GM19397 (cell line): ENCODE measurements around the gene LAMTOR4.

ENCODE experiments used
- ATAC-seq: cut with Tn5 transposase; IDR thresholded peaks from one replicate; pipeline ENCODE4 v1.9.1; 2021; ENCODE audit warnings: mild to moderate bottlenecking, moderate library complexity; ENCODE audit not compliant: unreplicated experiment

The LAMTOR4 gene

DNA sequence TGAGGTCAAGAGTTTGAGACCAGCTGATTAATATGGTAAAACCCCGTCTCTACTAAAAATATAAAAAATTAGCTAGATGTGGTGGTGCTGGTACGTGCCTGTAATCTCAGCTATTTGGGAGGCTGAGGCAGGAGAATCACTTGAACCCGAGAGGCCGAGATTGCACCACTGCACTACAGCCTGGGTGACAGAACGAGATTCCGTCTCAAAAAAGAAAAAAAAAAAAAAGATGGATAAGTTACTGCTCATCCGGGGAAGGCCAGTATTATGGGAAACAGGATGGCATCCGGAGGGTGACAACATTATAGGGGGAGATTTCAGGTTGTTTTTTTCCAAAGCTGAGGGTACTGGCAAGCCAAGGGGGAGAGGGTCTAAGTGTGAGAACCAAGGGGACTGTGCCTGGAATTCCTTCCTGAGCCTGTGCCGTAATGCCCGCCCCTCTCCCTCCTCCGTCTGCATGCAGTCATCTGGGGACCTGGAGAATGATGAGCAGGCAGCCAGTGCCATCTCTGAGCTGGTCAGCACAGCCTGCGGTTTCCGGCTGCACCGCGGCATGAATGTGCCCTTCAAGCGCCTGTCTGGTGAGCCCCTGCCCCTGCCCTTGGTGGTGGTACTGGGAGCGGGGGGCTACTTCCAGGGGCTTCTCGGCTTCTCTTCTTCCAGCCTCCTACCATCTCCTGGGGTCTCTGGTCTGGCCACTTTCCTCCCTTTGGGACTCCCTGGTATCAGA is 4.4 kb downstream of the LAMTOR4 start:
- ATAC-seq, result no peak

- ATAC-seq, result no peak
Observed at GRCh38 chr7:100153708-100154535, 5.2 kb downstream of the LAMTOR4 start.

DNA sequence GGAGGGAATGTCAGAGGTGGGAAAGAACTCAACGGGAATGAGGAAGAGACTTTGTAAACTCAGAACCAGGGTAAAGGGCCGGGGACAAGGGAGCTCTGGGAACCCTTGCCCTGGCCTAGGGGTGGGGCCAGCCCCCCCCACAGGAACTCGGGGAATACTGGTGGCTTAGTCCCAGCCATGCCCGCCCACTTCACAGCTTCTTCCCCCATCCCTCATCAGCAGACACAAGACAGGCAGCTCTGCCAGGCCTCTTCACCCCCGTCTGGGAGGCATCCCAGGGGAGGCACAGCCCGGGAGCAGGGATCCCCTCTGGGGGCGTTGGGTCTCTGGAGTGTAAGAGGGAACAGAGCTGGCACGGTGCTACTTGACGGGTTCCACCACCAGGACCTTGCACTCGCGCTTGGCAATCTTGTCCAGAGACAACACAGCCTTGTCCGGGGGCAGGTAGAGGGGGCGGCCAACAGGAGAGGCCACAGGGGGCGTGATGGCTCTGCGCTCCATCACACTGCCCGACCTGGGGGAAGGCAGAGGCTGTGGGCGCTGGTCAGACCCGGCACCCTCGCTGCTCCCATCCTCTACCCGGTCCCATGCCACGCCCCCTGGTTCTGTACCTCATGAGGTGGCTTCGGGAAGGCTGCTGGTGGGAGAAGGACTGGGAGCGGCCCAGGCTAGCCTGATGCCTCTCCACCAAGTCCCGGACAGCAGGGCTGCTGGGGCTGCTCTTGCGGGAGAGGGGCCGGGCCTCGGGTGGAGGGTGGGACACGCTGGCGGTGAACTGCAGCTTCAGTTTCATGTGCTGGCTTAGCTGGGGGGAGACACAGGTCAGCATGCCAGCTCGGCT is 6.2 kb downstream of the LAMTOR4 start:
- no peak for ATAC-seq

GRCh38 chr7:100155553-100156317 is 7.0 kb downstream of the LAMTOR4 start:
- no peak for ATAC-seq

DNA sequence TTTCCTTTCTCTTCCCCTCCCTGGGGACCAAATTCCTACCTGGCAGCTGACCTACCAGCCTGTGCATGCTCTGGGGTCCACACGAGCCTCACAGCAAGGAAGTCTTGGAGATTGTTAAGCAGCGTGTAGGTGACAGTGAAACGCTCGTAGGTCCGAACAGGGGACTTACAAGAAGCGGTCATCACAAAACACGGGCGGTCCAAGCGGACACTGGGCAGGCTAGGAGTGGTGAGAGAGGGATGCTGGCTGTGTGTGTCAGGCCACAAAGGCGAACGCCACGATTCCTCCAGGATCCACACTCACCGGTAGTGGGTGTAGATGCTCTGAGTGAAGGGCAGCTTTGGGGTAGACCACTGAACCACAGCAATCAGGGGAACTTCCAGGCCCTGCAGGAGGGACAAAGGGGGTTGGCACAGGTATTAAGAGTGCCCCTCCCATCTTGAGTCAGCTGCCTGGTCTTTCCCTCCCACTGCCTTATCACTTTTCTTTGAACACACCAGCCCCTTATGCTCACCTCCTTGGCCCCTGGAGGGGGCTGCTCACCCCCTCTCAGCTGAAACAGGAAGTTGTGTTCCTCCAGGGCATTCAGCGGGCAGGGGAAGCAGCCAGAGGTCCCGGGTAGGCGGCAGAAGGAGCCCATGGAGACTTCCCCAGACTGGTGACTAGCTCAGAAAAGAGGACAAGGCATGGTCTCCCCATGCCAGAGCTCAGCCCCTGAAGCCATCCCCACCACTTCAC is 7.8 kb downstream of the LAMTOR4 start:
- ATAC-seq, result no peak

DNA sequence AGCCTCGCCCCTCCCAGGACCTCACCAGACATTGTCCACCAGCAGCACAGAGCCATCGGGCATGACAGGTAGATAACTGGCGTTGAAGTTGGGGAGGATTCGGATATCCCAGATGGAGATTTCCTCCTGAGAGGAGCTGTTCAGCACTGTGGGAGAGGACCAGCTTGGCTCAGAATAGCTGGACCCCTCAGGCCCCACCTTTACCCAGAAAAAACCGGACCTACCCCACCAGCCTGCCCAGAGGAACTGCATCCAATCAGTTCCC is 8.3 kb downstream of the LAMTOR4 start:
- ATAC-seq, result no peak

DNA sequence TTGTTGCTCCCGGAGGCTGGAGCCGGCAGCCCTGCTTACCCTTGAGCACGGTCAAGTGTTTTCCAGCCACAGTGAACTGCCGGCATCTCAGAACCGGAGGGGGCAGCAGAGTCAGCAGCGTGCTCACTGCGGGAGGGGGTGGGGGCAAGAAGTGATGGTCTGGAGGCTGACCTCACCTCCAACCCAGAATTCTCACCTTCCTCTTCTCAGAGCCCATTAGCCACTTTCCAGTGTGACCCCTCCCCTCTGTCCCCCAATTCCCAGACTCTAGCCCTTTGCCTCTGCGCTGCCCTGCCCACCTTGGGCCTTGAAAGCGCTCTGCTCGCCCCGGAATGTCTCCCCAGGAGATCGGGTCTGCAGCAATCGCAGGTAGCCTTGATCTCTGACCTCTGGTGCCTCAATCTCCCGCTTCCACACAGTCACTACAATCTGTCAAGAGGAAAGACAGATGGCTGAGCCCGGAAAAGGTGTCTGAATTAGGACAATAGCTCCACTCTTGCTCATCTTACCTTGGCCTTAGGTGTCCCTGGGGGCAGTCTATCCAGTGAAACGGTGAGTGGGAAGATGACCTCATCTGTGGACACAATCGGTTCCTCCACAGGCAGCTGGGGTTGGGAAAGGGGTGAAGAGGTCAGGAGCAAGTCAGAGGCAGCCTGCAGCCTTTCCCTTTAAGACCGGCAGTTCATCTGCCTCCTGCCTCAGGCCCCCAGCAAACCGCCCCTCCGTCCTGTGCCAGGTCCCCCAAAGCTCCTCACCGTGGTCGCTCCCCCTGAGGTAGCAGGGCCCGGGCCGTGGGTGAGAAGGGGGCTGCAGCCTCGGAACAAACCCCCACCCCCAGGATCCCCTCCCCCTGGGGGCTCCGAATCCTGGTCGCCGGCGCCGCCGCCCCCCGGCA is 8.9 kb downstream of the LAMTOR4 start:
- no peak for ATAC-seq

DNA sequence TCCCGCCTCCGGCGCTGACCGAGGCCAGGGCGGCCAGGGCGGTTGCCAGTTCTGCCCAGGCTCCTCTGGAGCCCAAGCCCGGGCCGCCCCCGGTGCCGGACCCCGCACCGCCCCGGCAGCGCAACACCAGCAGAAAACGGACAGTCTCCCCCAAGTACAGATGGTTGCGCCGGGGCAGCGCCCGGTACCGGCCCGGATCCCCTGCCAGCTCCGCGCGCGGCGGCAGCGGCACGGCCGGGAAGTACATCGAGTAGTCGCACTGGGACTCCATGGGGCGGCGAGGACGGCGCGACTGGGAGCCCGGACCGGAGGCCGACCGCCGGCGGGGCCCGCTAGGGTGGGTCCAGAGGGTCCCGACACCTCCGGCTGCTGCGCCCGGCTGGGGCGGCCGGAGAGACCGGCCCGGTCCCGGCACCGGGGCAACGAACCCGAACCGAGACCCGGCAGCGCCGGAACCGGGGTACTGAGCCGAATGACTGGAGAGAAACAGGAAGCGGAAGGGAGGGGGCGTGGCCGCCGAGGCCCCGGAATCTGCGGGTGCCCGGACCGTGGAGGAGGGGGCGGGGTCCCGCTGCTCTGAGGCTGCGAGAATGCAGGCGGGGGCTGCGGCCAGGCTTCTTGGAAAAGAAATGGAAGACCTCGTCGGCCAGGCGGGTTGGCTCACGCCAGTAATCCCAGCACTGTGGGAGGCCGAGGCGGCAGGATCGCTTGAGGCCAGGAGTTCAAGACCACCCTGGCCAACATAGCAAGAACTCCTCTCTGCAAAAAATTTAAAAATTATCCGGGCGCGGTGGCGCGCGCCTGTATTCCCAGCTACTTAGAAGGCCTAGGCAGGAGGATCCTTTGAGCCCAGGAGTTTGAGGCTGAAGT is 9.7 kb downstream of the LAMTOR4 start, which contains the start of gene TRAPPC14:
TRAPPC14 (minus strand) TSS at position 495 of the 870 bp plus-strand sequence; CDS start at position 271, 224 bp downstream.
- ATAC-seq, result peak; percentile 88

- ATAC-seq, result no peak
Observed at GRCh38 chr7:100159099-100159623, 10.4 kb downstream of the LAMTOR4 start.

GRCh38 chr7:100160067-100160466 is 11.3 kb downstream of the LAMTOR4 start:
- no peak for ATAC-seq

GRCh38 chr7:100163006-100163531 is 14.4 kb downstream of the LAMTOR4 start:
- ATAC-seq, result no peak

DNA sequence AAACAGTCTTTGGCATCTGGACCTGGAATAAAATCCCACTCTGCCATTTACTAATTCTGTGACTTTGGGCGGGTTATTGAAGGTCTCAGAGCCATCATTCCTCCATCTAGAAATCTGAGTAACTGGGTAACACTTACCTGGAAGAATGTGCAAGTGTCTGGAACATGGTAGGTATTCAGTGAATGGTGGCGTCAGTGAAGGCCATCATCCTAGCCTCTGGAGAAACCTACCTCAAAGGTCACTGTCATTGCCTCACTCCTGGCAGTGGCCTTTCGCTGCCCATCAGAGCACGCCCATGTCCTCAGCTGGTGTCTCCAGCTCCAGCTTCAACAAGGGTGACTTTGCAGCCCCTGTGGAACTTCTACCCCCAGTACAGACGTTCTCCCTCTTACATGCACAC is 15.2 kb downstream of the LAMTOR4 start:
- no peak for ATAC-seq

DNA sequence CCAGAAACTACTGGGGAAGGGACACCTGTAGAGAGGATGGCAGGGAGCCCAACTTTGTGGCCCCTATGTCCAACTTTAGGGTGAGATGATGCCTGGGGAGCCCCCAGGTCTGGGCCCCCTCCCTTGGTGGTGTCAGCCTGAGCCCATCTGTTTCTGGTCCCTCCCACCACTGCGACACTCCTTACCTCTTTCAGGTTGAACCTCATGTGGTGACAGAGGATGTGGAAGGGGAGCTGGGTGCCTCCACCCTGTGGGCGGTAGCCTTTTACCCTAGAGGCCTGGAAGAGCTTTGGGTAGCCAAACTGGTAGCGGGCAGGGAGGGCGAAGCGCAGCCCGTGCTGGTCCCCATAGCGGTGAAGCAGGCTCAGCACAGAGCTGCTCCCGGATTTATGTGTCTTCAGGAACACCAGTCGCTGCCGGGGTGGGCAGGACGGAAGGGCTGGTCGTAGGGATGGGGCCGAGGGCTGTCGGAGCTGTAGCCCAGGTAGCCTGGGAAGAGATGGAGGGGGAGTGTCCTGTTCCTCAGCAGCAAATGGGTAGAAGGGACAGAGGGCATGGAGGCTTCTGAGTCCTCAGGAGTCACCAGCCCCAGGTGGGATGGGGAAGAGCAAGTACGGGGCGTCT is 17.7 kb downstream of the LAMTOR4 start:
- ATAC-seq, result no peak

DNA sequence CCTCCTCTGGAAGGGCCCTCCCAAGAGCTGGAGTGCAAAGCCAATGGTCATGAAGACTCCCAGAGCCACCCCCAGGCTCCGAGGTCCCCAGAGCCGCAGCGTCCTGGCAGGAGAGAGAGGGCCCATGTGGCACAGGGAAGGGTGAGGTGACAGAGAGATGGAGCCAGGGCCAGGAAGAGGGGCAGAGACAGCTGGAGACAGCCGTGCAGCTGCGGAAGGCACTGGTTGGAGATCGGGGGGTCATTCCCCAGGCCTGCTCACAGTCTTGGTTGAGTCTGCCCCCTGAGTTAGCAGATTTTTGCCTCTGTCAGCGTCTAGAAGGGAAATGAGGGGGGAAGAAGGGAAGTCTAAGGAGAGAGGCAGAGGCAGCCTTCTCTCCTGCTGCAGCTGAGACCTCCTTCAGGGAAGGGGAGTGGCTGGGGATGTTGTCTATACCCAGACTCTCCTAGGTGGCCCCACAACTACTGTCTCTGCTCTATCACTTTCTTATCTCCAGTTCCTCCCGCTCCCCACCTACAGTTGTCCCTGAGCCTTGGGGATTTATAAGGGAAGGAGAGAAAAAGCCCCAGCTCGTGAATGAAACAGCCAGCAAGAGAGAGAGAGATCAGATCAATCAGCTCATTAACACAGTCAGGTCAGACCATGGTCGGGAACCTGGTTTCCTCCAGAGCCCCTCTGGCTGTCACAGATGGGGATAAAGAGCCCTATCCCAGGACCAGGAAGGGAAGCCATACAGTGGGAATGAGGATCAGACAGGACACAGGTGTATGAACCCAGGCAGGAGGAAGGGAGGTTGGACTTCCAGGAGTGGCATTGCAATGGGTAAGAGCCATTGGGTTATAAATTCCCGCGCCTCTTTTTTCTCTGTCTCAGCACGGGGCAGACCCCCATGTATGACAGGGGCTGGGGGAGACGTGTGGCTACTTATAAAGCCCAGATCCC is 18.5 kb downstream of the LAMTOR4 start:
- no peak for ATAC-seq

DNA sequence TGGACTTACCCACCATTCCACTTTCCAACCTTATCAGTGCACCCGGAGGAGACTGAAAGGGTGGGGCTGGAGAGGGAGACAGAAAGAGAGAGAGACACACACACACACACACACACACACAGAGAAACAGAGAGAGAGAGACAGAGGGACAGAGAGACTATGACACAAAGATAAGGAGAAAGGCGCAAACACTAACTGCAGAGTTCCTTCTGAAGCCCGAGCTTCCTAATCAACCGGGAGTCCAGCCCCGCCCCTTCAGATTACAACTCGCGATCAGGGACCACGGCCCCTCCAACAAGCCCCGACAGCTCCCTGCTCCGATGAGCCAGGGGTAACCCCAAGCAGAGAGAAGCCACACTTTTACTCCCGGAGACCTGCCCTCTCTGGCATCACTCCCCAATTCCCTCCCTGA is 19.2 kb downstream of the LAMTOR4 start:
- ATAC-seq, result no peak
